DLD1 (cell line): Measurements from ENCODE around the gene TM4SF18.
"Not testable (repeated sequence)": the region's sequence is repeated elsewhere in the genome, so short reads cannot be mapped to it uniquely, and the experiment has no call there.

Source experiments
- in situ Hi-C: cut with HindIII; loops from 2 replicates; pipeline ENCODE4 v1.10.0; 2017; ENCODE audit warnings: low sequenced_read_pairs

The TM4SF18 gene

GRCh38 chr3:149333176-149333859 is at the start of gene TM4SF18:
Gene TM4SF18 (minus strand): TSS chr3:149333636. CDS start chr3:149333382, 254 bp downstream.
- in situ Hi-C loops = no loop called here

GRCh38 chr3:149382518-149382917 is 49.1 kb upstream of the TM4SF18 start:
- in situ Hi-C loops = no loop called here

DNA sequence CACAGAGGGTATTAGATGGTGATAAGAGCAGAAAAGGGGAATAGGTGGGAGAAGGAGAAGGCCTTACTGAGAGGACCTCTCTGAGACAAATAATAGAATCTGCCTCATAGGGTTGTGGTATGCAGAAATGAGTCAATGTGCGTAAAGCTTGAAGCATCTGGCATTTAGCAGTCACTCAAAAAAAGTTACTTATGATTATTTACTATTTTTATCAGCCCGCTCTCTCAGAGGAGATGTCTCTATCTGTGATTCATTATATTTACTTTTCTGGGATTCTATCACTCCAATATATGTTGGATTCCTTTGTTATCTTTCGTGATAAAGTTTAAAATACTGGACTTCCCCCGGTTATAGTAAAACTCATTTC is 48.6 kb upstream of the TM4SF18 start:
- in situ Hi-C loops = no loop called here

- in situ Hi-C loops = no loop called here
These were observed 48.0 kb upstream of the TM4SF18 start for GRCh38 chr3:149381173-149382100.

DNA sequence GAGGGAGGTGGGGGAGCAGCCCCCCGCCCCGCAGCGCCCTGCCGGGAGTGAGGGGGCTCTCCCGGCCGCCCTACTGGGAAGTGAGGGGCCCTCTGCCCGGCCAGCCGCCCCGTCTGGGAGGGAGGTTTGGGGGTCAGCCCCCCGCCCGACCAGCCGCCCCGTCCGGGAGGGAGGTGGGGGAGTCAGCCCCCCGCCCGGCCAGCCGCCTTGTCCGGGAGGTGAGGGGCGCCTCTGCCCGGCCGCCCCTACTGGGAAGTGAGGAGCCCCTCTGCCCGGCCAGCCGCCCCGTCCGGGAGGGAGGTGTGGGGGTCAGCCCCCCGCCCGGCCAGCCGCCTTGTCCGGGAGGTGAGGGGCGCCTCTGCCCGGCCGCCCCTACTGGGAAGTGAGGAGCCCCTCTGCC is 46.8 kb upstream of the TM4SF18 start:
- in situ Hi-C loops = not testable (repeated sequence)

- in situ Hi-C loops = no loop called here
These were observed 45.3 kb upstream of the TM4SF18 start for GRCh38 chr3:149378478-149379309.

DNA sequence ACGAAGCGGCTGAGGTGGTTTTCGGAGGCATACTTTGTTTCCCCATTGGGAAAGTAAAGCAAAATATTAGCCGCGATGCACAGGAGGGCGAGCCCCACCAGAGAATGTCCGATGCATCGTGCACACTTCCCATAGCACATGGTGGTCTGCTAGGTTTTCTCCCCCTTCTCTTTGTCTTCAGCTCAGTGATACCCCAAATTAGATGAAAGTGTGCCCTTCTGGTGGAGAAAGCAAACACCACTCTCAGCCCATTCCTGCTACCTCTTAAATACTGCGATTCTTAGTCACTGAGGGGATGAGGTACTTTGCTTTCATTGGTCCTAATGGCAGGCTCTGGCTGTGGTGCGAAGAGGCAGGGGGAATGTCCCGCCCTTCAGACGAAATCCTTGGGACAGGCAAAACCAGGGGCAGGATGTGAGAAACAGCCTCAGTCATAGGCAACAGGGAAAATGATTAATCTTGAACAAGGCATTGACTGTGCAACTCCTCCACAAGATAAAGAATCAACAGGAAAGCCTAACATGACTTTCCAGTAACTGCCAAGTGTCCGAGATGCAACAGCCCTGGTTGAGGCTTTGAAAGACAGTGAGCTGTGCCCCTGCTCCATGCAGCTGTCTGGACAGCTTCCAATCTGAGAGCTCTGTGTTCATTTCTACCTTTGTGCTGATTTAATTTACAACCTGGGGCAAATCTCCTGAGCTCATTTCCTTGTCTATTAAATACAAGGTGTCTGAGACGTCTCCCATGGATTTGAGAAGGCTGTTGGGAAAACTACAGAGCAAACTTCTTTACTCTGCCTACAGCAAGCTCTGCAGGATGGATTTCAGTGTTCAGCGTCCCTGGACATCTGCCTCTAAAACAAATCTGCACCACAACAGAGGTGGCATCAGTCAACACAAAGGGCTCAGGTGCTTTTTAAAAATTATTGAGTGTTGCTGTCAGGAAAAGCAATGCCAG is 44.2 kb upstream of the TM4SF18 start, which contains the start of gene TM4SF1:
Gene TM4SF1 (minus strand): TSS at position 242 of the 957 bp plus-strand sequence. CDS start 102 bp downstream, at position 140.
- in situ Hi-C loops = no loop called here

GRCh38 chr3:149376718-149377407 is 43.4 kb upstream of the TM4SF18 start:
- in situ Hi-C loops = no loop called here

DNA sequence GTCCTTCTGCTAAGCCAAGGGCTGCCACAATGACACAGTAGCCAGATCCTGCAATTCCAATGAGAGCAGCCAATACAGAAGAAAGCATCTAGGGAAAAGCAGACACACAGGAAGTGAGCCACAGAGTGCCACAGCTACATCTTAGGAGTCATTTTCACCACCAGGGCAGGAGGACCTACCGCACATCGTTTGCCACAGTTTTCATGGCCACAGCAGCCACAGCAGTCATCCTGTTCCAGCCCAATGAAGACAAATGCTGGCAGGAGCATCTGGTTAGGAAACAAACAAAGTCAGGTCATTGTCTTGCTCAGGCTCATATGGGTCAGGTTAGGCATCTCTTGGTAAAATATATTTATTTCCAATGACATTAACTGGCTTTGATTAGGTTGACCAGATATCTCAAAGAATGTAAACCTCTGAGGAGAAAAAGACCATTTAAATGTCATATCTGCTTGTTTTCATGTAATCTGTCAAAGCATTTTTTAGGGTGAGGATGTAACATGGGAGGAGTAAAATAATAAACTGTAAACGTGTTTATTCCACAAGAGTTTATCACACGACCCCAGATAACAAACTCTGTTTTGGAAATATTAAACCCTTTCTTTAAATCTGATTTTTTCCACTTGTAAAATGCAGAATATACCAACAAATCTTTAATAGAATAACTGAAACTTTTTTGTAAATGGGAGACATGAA is 42.2 kb upstream of the TM4SF18 start:
- in situ Hi-C loops = no loop called here

- in situ Hi-C loops = no loop called here
These were observed 41.5 kb upstream of the TM4SF18 start for GRCh38 chr3:149374793-149375500.

DNA sequence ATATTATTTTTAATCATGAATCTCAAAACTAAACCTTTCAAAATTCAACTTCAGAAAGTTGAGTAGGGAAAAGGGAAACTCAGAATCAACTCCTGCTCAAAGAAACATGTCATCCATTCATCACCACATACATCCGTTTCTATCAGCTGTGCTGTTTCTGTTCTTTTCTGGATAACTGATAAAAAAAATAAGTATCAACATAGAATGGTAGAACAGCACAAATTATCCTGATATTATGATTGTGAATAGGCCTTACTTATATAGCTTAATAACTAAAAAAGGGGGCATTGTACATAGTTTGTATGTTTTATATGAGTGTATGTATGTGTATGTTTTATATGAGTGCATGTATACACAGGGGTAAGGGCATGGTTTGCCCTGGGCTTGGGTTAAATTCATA is 41.0 kb upstream of the TM4SF18 start:
- in situ Hi-C loops = no loop called here

DNA sequence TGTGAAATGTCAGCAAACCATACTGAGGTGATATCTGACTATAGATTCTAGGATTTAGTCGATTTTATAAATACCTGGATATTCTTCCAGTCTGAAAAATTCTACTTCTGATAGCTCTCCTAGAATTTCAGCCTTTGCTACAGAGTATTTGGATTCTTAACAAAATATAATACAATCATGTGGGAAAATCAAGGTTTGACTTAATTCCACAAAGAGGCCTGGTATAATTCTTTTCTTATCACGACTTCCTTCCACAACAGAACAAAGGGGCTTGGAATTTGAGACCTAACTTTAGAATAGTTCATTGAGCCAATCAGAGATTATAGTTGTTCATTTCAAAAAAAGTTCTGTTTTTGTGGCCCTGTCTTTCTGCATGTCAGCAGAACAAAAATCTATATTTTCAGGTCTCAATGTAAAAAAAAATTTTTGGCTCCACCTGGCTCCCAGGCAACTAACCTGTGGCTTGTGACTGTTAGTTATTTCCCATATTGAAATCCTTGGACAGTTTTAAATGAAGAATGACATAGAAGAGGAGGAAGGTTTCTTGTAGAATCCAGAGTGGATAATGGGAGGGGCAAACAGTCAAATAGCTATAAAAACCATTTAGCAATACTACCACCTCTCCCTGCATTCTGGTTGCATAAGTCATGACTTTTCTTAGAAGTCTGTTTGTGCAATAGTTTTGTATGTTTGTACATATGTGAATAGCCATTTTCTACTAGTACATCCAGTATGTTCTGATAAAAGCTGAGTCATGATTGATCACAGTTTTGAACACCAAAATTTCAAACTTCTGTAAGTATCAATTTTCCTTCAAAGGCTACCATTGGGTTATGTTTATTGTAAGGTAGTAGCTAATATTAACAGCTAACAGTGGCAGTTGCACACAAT is 40.0 kb upstream of the TM4SF18 start:
- in situ Hi-C loops = no loop called here

- in situ Hi-C loops = no loop called here
These were observed 38.3 kb upstream of the TM4SF18 start for GRCh38 chr3:149371723-149372114.

GRCh38 chr3:149371001-149371722 is 37.7 kb upstream of the TM4SF18 start:
- in situ Hi-C loops = no loop called here

- in situ Hi-C loops = no loop called here
These were observed 36.8 kb upstream of the TM4SF18 start for GRCh38 chr3:149369991-149370866.
